Left ventricle myocardium superior (tissue), 1 donor: Measurements from ENCODE around the gene WNT10A. TPM values are rescaled to one million over a fixed set of nuclear protein-coding genes. Genes with fewer than 3 reads are reported as not detected.
A peak's percentile ranks its signal among the peaks of the same experiment; 100 is the strongest.
"Not testable (repeated sequence)": the region's sequence is repeated elsewhere in the genome, so short reads cannot be mapped to it uniquely, and the experiment has no call there.

Source experiments
- ATAC-seq: fragments of 200-7000 bp; cut with Tn5 transposase; one replicate; pipeline ENCODE4 v1.9.1; 2020; ENCODE audit warnings: mild to moderate bottlenecking, moderate library complexity
- DNase-seq: peaks from one replicate; pipeline ENCODE4 v3.0.0-alpha.2; 2020
- intact Hi-C: fragments of 100-400 bp; cut with micrococcal nuclease; formaldehyde crosslinking; loops from one replicate; pipeline ENCODE4 v1.11.0; 2022
- total RNA-seq: library from RNA; stranded (reverse); fragmentation: NEBNext Ultra II Directional; extraction: Animal tissue kit (Norgen Biotek cat#: 25700); gene quantifications from one replicate; pipeline ENCODE4 v1.2.1, GENCODE V29; 2021
- donor health status: DM: no; HTN: yes; CAD: no; lungs with severe emphysema.

The WNT10A gene
- total RNA-seq, 1 donor from 2014 or later: not detected

DNA sequence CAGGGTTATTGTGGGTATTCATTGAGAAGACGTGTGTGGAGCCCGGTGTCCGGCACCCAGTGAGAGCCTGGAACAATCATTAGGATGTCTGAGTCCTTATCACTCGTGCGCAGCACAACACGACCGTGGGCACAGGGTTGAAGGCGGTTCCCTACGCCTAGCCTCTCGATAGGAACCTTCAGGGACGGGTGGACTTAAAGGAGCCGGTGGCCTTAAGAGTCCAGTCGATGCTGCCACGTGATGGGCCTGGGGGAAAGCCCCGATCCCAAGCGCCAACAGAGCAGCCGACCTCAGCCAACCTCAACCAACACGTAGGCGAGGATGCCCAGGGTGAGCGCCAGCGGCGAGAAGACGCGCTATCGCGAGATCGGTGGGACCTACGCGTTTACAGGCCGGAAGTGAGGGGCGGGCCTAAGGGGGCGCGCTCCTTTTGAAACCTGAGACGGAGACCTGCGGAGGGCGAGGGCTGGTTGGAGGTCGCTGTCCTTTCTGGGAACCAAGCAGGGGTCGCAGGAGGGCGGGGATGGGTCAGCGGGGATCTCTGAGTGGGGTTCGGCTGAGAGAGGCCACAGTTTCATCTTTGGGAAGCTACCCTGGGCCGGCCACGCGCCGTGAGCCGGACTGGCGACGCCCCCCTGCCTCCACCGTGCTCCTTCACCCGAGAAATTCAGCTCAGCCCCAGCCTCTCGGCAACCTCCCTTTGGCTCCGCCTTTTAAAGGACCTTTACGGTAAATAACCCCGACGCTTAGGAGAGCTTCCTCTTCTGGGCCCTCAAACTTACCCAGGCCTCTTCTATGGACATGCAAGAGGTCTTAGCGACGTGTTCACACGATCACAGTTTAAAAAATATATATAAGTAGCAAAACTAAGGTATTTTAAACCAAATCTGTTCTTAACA lies 28.3 kb downstream of the WNT10A start:
- peak; percentile 91 for DNase-seq
- intact Hi-C loops: no loop called here
- peak; percentile 98 for ATAC-seq

DNA sequence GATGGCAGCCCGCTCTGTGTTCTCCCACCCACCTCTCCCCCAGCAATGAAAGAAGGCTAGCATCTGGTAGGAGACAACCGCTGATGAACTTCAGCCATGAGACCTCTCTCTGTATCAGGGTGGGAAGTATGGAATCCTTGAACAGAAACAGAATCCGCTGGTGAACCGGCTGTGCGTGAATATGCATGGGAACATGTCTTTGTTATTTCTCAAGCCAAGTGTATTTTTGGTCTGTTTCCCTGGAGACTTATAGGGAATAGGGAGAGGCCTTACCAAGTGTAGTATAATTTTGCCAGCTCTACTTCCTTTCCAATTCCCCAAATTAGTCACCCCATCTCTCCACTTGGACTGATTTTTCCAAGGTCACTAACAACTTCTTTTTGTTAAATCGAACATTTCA lies 30.1 kb downstream of the WNT10A start:
- no peak for ATAC-seq
- no peak for DNase-seq
- intact Hi-C loops: no loop called here

DNA sequence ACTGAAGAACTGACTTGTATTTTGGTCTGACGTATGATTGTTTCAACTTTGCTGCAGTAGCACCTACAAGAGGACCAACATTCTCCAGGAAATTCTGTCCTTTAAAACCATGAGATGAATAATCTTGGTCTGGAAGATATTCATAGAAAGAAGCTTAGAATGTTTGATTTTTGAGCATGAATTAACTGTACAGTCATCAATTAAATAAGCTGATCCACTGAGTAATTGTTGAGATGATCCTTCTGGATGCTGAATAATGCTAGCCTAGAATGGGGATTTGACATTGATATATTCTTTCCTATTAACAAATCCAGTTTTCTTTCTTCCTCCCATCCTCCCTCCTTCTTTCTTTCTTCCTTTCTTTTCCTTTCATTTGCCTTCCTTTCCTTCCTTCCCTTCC lies 39.9 kb downstream of the WNT10A start:
- ATAC-seq: no peak
- intact Hi-C loops: no loop called here

DNA sequence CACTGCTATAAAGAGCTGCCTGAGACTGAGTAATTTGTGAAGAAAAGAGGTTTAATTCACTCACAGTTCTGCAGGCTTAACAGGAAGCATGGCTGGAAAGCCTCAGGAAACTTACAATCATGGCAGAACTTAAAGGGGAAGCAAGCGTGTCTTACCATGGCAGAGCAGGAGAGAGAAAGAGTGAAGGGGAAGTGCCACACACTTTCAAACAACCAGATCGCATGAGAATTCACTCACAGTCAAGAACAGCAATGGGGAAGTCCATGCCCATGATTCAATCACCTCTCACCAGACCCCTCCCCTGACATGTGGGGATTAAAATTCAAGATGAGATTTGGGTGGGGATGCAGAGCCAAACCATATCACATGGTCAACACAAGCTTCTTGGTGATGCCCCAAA lies 44.1 kb downstream of the WNT10A start:
- ATAC-seq (no peak), DNase-seq (no peak)
- intact Hi-C loops: no loop called here

More for the DNA sequence above, 39.9 kb downstream of the WNT10A start:
- DNase-seq: no peak

DNA sequence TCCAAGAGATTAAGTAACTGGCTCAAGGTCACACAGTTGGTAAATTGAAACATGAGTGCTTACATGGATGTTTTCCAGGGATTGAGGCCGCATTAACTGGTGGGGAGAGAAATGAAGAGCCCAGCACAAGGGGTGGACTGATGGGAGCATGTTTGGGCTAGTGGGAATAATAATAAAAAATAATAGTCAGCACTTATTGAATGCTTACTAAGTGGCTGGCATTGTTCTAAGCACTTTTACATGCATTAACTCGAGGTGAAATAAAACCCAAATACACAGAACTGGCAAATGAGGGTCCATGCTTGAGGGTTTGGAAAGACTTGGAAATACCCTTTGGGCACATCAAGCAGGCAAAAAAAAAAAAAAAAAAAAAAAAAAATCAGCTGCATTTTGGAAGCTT lies 44.8 kb downstream of the WNT10A start:
- intact Hi-C loops: no loop called here
- ATAC-seq (no peak), DNase-seq (no peak)

DNA sequence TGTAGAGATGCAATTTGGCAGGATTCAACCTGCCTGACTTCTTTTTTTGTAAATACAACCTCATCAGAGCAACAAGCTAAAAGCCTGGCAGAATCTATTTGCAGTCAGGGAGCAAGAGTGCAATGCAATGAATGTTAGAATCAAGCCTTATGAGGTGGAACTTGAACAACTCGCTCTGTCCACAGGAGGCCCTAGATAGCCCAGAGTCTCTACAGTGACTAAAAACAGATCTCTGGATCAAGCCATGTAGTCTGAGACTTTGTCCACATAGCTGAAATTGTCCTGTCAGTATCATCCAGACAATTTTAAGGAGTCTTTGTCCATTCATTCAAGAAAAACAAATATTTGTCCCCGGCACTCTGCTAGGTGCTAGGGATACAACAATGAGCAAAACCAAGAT lies 46.8 kb downstream of the WNT10A start:
- DNase-seq: no peak
- no peak for ATAC-seq
- intact Hi-C loops: no loop called here

DNA sequence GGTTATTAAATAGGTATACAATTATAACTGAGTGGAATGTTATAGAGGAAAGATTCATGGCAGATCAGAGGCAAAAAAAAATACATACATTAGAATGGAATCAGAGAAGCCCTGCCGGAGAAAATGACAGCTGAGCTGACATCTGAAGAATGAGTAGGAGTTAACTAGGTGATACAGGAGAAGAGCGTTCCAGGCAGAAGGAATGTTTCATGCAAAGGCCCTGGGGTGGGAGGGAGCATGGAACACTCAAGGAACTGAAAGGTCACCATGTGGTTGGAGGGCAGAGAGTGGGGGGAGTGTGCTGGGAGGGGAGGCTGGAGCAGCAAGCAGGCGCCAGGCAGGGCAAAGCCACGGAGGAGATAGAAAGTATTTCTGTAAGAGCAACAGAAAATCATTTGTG lies 47.2 kb downstream of the WNT10A start:
- intact Hi-C loops: no loop called here
- DNase-seq (no peak), ATAC-seq (no peak)

DNA sequence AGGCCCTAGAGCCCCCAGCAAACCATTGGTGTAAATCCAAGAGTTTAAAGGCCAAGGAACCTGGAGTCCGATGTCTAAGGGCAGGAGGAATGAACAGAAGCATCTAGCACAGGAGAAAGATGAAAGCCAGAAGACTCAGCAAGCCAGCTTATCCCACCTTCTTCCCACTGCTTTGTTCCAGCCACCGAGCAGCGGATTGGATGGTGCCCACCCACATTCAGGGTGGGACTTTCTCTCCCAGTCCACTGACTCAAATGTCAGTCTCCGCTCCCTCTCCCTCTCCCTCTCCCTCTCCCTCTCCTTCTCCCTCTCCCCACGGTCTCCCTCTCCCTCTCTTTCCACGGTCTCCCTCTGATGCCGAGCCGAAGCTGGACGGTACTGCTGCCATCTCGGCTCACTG lies 49.8 kb downstream of the WNT10A start:
- intact Hi-C loops, DNase-seq, ATAC-seq: not testable (repeated sequence)

DNA sequence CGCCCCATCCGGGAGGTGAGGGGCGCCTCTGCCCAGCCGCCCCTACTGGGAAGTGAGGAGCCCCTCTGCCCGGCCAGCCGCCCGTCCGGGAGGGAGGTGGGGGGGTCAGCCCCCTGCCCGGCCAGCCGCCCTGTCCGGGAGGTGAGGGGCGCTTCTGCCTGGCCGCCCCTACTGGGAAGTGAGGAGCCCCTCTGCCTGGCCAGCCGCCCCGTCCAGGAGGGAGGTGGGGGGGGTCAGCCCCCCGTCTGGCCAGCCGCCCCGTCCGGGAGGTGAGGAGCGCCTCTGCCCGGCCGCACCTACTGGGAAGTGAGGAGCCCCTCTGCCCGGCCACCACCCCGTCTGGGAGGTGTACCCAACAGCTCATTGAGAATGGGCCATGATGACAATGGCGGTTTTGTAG lies 51.1 kb downstream of the WNT10A start:
- DNase-seq, ATAC-seq, intact Hi-C loops: not testable (repeated sequence)

Other genes with a start within 250 kb of the WNT10A start
- gene ZNF142, start 221.2 kb upstream of the WNT10A start, total RNA-seq: 21.4 TPM
- gene BCS1L, start 221.2 kb upstream of the WNT10A start, total RNA-seq: 49.1 TPM
- gene RNF25, start 208.8 kb upstream of the WNT10A start, total RNA-seq: 12.4 TPM
- 12.9 TPM for gene STK36, start 208.8 kb upstream of the WNT10A start, total RNA-seq
- gene TTLL4, start 170.0 kb upstream of the WNT10A start, total RNA-seq: 4.6 TPM
- gene CYP27A1, start 98.7 kb upstream of the WNT10A start, total RNA-seq: 7.9 TPM
- gene PRKAG3, start 49.0 kb upstream of the WNT10A start, total RNA-seq: 0.12 TPM
- gene WNT6, start 21.0 kb upstream of the WNT10A start, total RNA-seq: 2.4 TPM
- not detected for gene CDK5R2, start 78.8 kb downstream of the WNT10A start, total RNA-seq
- gene FEV, start 104.3 kb downstream of the WNT10A start, total RNA-seq: not detected
- gene CRYBA2, start 112.6 kb downstream of the WNT10A start, total RNA-seq: not detected
- not detected for gene CFAP65, start 160.7 kb downstream of the WNT10A start, total RNA-seq
- gene IHH, start 180.1 kb downstream of the WNT10A start, total RNA-seq: not detected